ENCODE measurements around the gene CTU1. TPM values are rescaled to one million over a fixed set of nuclear protein-coding genes. Genes with fewer than 3 reads are reported as not detected.

Gene CTU1
- total and polyA plus RNA-seq, 12 donors, result 2.0 to 5.6 (median 3.2) TPM

DNA sequence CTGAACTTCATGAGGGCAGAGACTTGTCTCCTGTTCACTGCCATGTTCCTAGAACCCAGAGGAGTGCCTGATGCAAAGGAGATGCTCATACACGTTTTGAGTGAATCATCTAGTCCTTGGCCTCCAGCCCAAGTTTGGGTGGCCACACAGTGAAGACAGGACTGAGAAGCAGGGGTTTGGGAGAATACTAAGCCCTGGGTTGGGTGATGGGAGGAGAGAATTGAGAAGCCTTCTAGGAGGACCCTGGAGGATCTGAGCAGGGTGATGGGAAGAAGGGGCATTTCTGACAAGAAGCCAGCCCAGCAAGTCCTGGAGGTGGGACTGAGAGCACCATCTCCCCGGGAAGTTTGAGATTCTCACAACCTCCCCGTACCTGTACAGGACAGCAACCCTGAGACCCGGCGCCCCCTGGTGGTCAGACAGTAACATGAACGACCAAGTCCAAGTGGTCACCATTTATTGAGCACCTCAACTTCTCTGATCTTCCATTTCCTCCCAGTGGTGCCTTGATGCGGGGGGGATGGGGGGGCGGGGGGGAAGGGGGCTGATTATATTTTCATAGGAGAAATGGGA is 11.0 kb downstream of the CTU1 start:
- WGBS, 2 donors, result 13 to 16% methylated on average over 6 to 8 of the region's 8 CpGs
- H3K9me3 ChIP-seq, result no peaks in the 10 kb centered on the region
- TF ChIP-seq, protein P1, sequence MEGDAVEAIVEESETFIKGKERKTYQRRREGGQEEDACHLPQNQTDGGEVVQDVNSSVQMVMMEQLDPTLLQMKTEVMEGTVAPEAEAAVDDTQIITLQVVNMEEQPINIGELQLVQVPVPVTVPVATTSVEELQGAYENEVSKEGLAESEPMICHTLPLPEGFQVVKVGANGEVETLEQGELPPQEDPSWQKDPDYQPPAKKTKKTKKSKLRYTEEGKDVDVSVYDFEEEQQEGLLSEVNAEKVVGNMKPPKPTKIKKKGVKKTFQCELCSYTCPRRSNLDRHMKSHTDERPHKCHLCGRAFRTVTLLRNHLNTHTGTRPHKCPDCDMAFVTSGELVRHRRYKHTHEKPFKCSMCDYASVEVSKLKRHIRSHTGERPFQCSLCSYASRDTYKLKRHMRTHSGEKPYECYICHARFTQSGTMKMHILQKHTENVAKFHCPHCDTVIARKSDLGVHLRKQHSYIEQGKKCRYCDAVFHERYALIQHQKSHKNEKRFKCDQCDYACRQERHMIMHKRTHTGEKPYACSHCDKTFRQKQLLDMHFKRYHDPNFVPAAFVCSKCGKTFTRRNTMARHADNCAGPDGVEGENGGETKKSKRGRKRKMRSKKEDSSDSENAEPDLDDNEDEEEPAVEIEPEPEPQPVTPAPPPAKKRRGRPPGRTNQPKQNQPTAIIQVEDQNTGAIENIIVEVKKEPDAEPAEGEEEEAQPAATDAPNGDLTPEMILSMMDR (IDR thresholded peaks at IDR 0.05), result peak; percentile 23 to 69 (median 61)
- H3K4me1 ChIP-seq, result peaks cover 0 to 30% (median 10%) of the 10 kb centered on the region in 9 donors
- no peaks in the 10 kb centered on the region for H3K27me3 ChIP-seq
- H3K27ac ChIP-seq, result no peak overlapping the region
- peaks cover 0 to 32% (median 0%) of the 10 kb centered on the region in 9 donors for H3K36me3 ChIP-seq
- intact Hi-C loops (cut with DNase I), result loop anchor here in 9 of 10 donors (1.0 to 10.0 kb wide), 8 partner anchors 70 to 172 kb away; partner anchors contain the start of gene KLK11 (in 1 of the 9)
- ATAC-seq (peak in 7 of 8 donors; percentile 32 to 77 (median 63)), DNase-seq (peak; percentile 62 to 77)
- no peak overlapping the region for H3K4me3 ChIP-seq

DNA sequence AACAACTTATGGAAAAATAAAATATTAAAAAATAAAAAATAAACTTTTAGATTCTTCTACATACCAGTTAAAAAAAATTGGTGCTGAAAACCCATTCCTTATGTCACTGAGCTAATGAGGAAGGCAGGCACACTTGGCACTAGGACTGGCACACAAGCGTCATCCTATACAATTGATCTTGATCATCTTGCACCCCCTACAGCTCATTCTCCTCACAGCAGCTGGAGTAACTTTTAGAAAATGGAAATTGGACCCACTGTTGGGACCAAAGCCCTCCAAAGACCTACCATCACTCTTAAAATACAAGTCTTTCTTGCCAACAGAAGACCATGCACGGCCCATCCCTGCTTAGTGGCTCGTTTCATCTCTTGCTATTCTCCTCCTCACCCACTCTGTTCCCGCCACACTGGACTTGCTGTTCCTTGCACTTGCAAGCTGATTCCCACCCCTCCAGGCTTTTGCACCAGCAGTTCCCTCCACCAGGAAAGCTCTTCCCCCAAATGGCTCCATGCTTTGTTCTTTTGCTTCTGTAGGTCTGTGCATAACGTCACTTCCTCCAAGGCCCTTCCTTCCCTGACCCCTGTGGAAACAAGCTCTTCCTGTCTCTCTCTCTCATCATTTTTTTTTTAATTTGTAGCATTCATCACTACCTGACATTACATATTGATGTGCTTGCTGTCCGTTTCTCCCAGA is 11.6 kb downstream of the CTU1 start:
- H3K36me3 ChIP-seq, result peaks cover 0 to 25% (median 0%) of the 10 kb centered on the region in 9 donors
- peaks cover 0 to 25% (median 10%) of the 10 kb centered on the region in 9 donors for H3K4me1 ChIP-seq
- DNase-seq, result no peak
- TF ChIP-seq, protein P1 (IDR thresholded peaks at IDR 0.05), result peak in 7 of 9 donors; percentile 14 to 28 (median 19)
- no peak overlapping the region for H3K4me3 ChIP-seq
- no peaks in the 10 kb centered on the region for H3K27me3 ChIP-seq
- intact Hi-C loops (cut with DNase I), result loop anchor here in 9 of 10 donors (1.0 to 10.0 kb wide), 8 partner anchors 69 to 172 kb away; partner anchors contain the start of gene KLK11 (in 1 of the 9)
- 80 to 81% methylated on average over 6 of the region's 6 CpGs for WGBS, 2 donors
- no peaks in the 10 kb centered on the region for H3K9me3 ChIP-seq
- H3K27ac ChIP-seq, result no peak overlapping the region
- ATAC-seq, result no peak

GRCh38 chr19:51094696-51095279 is 13.4 kb downstream of the CTU1 start:
- no peak for ATAC-seq
- intact Hi-C loops (cut with DNase I), result loop anchor here in 8 of 10 donors (1.0 to 10.0 kb wide), 8 partner anchors 67 to 170 kb away; partner anchors contain the start of gene KLK11 (in 1 of the 8)
- Histone ChIP-seq H3K4me1 (peaks cover 0 to 12% (median 3%) of the 10 kb centered on the region in 9 donors), H3K9me3 (no peaks in the 10 kb centered on the region), H3K36me3 (peaks cover 0 to 10% (median 0%) of the 10 kb centered on the region in 9 donors), H3K27ac (no peak overlapping the region), H3K27me3 (no peaks in the 10 kb centered on the region), H3K4me3 (no peak overlapping the region)
- WGBS, 2 donors, result 23 to 24% methylated on average over 14 to 15 of the region's 15 CpGs
- TF ChIP-seq, protein P1 (IDR thresholded peaks at IDR 0.05), result peak; percentile 58 to 72 (median 67)
- peak in 1 of 2 donors; percentile 30 for DNase-seq

All from heart right ventricle (tissue), 16 donors.